PC-3 (cell line): ENCODE data around the gene RSRC1.

ENCODE experiments used
- CTCF ChIP-seq: fragments of 300-600 bp; sonication (generic); conservative IDR thresholded peaks from 2 replicates; pipeline ENCODE4 v1.5.1; 2017; ENCODE audit warnings: antibody characterized with exemption, low read depth, mild to moderate bottlenecking, low read length
- EZH2 ChIP-seq: fragments of 300-600 bp; sonication (generic); IDR thresholded peaks from one replicate; pipeline ENCODE4 v1.6.1; 2017; ENCODE audit warnings: antibody characterized with exemption, mild to moderate bottlenecking, low read length; ENCODE audit not compliant: unreplicated experiment
- EZH2phosphoT487 ChIP-seq: fragments of 300-600 bp; sonication (generic); IDR thresholded peaks from 2 replicates; pipeline ENCODE4 v1.6.1; 2018; ENCODE audit warnings: mild to moderate bottlenecking, antibody characterized with exemption, low read length, borderline replicate concordance

DNA sequence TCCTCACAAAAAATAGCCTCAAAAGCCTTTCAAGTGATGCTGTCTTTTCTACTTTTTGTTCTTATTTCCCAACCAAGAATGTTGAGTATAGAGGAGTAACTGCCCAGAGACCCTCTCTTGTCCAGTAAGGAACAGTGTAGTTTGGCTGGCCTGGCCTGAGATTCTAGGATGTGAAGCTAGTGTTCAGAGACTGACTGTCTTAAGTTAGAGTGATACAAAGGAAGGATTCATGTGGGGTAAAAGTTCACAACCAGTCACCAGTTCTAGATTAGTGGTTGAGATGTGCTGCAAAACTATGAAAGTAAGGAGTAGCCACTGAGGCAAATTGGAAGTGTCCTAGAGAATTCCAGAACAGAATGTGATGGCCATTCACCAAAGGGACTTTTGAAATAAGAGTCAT lies 49.1 kb downstream of the RSRC1 start:
- no peak for TF ChIP-seq CTCF
- TF ChIP-seq EZH2 = no peak
- TF ChIP-seq EZH2phosphoT487 = no peak
